A673 (cell line): ENCODE measurements around the gene GNG12.

Experiments used
- EZH2 ChIP-seq: fragments of 200-600 bp; sonication (generic); IDR thresholded peaks from 2 replicates; pipeline ENCODE4 v1.6.1; 2017; ENCODE audit warnings: borderline replicate concordance, low read depth, mild to moderate bottlenecking, mixed read lengths, antibody characterized with exemption, low read length; ENCODE audit not compliant: poor library complexity, severe bottlenecking
- TF ChIP-seq, protein P1 (sequence below): fragments of 300-800, 200-600 bp; sonication (generic); conservative IDR thresholded peaks from 2 replicates; pipeline ENCODE4 v1.5.1; 2017; ENCODE audit warnings: low read depth, mild to moderate bottlenecking, antibody characterized with exemption, low read length, moderate library complexity, mixed read lengths

DNA sequence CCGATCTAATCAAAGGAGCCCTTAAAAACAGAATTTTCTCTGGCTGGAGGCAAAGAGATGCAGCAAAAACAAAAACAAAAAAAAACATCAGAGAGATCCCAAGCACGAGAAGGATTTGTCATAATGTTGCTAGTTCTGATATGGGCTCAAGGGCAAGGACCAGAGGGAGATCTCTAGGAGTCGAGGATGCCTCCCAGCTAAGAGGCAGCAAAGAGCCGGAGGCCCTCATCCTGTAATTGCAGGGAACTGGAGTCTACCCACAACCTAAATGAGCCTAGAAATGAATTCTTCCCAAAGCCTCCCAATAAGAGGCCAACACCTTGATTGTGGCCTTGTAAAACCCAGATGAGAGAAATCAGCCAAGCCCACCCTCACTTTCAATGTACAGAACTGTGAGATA lies 12.0 kb downstream of the GNG12 start:
- TF ChIP-seq, protein P1, sequence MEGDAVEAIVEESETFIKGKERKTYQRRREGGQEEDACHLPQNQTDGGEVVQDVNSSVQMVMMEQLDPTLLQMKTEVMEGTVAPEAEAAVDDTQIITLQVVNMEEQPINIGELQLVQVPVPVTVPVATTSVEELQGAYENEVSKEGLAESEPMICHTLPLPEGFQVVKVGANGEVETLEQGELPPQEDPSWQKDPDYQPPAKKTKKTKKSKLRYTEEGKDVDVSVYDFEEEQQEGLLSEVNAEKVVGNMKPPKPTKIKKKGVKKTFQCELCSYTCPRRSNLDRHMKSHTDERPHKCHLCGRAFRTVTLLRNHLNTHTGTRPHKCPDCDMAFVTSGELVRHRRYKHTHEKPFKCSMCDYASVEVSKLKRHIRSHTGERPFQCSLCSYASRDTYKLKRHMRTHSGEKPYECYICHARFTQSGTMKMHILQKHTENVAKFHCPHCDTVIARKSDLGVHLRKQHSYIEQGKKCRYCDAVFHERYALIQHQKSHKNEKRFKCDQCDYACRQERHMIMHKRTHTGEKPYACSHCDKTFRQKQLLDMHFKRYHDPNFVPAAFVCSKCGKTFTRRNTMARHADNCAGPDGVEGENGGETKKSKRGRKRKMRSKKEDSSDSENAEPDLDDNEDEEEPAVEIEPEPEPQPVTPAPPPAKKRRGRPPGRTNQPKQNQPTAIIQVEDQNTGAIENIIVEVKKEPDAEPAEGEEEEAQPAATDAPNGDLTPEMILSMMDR = no peak
- TF ChIP-seq EZH2 = no peak
